ENCODE results near the gene L1TD1. TPM values are rescaled to one million over a fixed set of nuclear protein-coding genes. Genes with fewer than 3 reads are reported as not detected.

The L1TD1 gene
- polyA plus RNA-seq, 1 donor (not counting 4 experiments of a cell fraction or from before 2014, with no cell fraction given): 0.24 TPM

- Histone ChIP-seq H3K27ac (ENCODE audit: control insufficient read depth, insufficient read depth, low read length) (no peak overlapping the region), H3K79me2 (ENCODE audit: control insufficient read depth, insufficient read depth, low read length) (no peaks in the 10 kb centered on the region), H3K27me3 (ENCODE audit: control insufficient read depth, extremely low read depth, insufficient read depth, low read length) (no peaks in the 10 kb centered on the region), H3K4me2 (ENCODE audit: control insufficient read depth, extremely low read depth, insufficient read depth, low read depth, low read length) (peak overlapping the region; percentile 22), H3K36me3 (ENCODE audit: control insufficient read depth in 2 of 2, extremely low read depth in 1 of 2, insufficient read depth in 2 of 2, low read length in 2 of 2) (no peaks in the 10 kb centered on the region), H3K4me1 (ENCODE audit: control insufficient read depth, extremely low read depth, insufficient read depth, low read length) (peaks cover 46% of the 10 kb centered on the region), H3K9me1 (ENCODE audit: control insufficient read depth, extremely low read depth, insufficient read depth, low read length) (no peaks in the 10 kb centered on the region), H2AFZ (ENCODE audit: control insufficient read depth, low read length) (no peak overlapping the region), H4K20me1 (ENCODE audit: control insufficient read depth, extremely low read depth, insufficient read depth, low read length) (no peaks in the 10 kb centered on the region), H3K4me3 (ENCODE audit: control insufficient read depth in 2 of 3, extremely low read depth in 1 of 3, insufficient read depth in 2 of 3, low read depth in 1 of 3, low read length in 3 of 3) (no peak overlapping the region), H3K9ac (ENCODE audit: control insufficient read depth, extremely low read depth, insufficient read depth, low read length) (no peak overlapping the region), H3K9me3 (ENCODE audit: control insufficient read depth, low read depth, low read length) (no peaks in the 10 kb centered on the region)
- TF ChIP-seq EZH2 (IDR thresholded peaks at IDR 0.05; ENCODE audit: low read length): no peak
- TF ChIP-seq CTCF (optimal IDR thresholded peaks at IDR 0.05 in 1 of 3, IDR thresholded peaks at IDR 0.05 in 1 of 3, conservative IDR thresholded peaks at IDR 0.05 in 1 of 3; ENCODE audit: extremely low read depth in 1 of 3, insufficient read depth in 2 of 3, low read length in 3 of 3): no peak
- no peak for FAIRE-seq
- DNase-seq (ENCODE audit: low read depth, low spot score): no peak
- dilution Hi-C loops (cut with MboI; ENCODE audit: extremely low pct_ligation_motif_present, low sequenced_read_pairs): no loop called here
Measured at GRCh38 chr1:62229932-62230331, 35.3 kb downstream of the L1TD1 start.

- Histone ChIP-seq H4K20me1 (ENCODE audit: control insufficient read depth, extremely low read depth, insufficient read depth, low read length) (no peaks in the 10 kb centered on the region), H3K4me2 (ENCODE audit: control insufficient read depth, extremely low read depth, insufficient read depth, low read depth, low read length) (peak overlapping the region; percentile 75), H3K27ac (ENCODE audit: control insufficient read depth, insufficient read depth, low read length) (peak overlapping the region; percentile 79), H3K4me3 (ENCODE audit: control insufficient read depth in 2 of 3, extremely low read depth in 1 of 3, insufficient read depth in 2 of 3, low read depth in 1 of 3, low read length in 3 of 3) (no peak overlapping the region), H3K27me3 (ENCODE audit: control insufficient read depth, extremely low read depth, insufficient read depth, low read length) (no peaks in the 10 kb centered on the region), H2AFZ (ENCODE audit: control insufficient read depth, low read length) (peak overlapping the region; percentile 35), H3K79me2 (ENCODE audit: control insufficient read depth, insufficient read depth, low read length) (no peaks in the 10 kb centered on the region), H3K36me3 (ENCODE audit: control insufficient read depth in 2 of 2, extremely low read depth in 1 of 2, insufficient read depth in 2 of 2, low read length in 2 of 2) (no peaks in the 10 kb centered on the region), H3K9me1 (ENCODE audit: control insufficient read depth, extremely low read depth, insufficient read depth, low read length) (no peaks in the 10 kb centered on the region), H3K9me3 (ENCODE audit: control insufficient read depth, low read depth, low read length) (no peaks in the 10 kb centered on the region), H3K9ac (ENCODE audit: control insufficient read depth, extremely low read depth, insufficient read depth, low read length) (peak overlapping the region; percentile 42), H3K4me1 (ENCODE audit: control insufficient read depth, extremely low read depth, insufficient read depth, low read length) (peaks cover 51% of the 10 kb centered on the region)
- FAIRE-seq (peak; percentile 99), DNase-seq (ENCODE audit: low read depth, low spot score) (peak; percentile 97)
- dilution Hi-C loops (cut with MboI; ENCODE audit: extremely low pct_ligation_motif_present, low sequenced_read_pairs): no loop called here
- TF ChIP-seq EZH2 (IDR thresholded peaks at IDR 0.05; ENCODE audit: low read length) (no peak), CTCF (optimal IDR thresholded peaks at IDR 0.05 in 1 of 3, IDR thresholded peaks at IDR 0.05 in 1 of 3, conservative IDR thresholded peaks at IDR 0.05 in 1 of 3; ENCODE audit: extremely low read depth in 1 of 3, insufficient read depth in 2 of 3, low read length in 3 of 3) (no peak)
Measured at GRCh38 chr1:62230718-62231117, 36.1 kb downstream of the L1TD1 start.

All from keratinocyte (primary cell).